ENCODE data around the gene BACH2.

Gene BACH2

GRCh38 chr6:89932245-89932802, 364.3 kb downstream of the BACH2 start:
- Histone ChIP-seq H3K27me3 (ENCODE audit: insufficient read depth, poor library complexity, severe bottlenecking) (no peaks in the 10 kb centered on the region), H3K4me3 (ENCODE audit: severe bottlenecking) (no peak overlapping the region), H3K36me3 (ENCODE audit: low read depth) (no peaks in the 10 kb centered on the region), H3K4me1 (ENCODE audit: insufficient read depth, poor library complexity, severe bottlenecking) (peaks cover 7% of the 10 kb centered on the region), H3K9me3 (ENCODE audit: severe bottlenecking) (no peaks in the 10 kb centered on the region), H3K27ac (ENCODE audit: poor library complexity, severe bottlenecking) (no peak overlapping the region)
- TF ChIP-seq, protein P1, sequence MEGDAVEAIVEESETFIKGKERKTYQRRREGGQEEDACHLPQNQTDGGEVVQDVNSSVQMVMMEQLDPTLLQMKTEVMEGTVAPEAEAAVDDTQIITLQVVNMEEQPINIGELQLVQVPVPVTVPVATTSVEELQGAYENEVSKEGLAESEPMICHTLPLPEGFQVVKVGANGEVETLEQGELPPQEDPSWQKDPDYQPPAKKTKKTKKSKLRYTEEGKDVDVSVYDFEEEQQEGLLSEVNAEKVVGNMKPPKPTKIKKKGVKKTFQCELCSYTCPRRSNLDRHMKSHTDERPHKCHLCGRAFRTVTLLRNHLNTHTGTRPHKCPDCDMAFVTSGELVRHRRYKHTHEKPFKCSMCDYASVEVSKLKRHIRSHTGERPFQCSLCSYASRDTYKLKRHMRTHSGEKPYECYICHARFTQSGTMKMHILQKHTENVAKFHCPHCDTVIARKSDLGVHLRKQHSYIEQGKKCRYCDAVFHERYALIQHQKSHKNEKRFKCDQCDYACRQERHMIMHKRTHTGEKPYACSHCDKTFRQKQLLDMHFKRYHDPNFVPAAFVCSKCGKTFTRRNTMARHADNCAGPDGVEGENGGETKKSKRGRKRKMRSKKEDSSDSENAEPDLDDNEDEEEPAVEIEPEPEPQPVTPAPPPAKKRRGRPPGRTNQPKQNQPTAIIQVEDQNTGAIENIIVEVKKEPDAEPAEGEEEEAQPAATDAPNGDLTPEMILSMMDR (IDR thresholded peaks at IDR 0.05; ENCODE audit: poor library complexity, severe bottlenecking) = no peak
- DNase-seq (ENCODE audit: low spot score) = no peak
- ATAC-seq (ENCODE audit: low read depth) = no peak

GRCh38 chr6:89930789-89931188, 365.9 kb downstream of the BACH2 start:
- Histone ChIP-seq H3K4me1 (ENCODE audit: insufficient read depth, poor library complexity, severe bottlenecking) (peaks cover 11% of the 10 kb centered on the region), H3K4me3 (ENCODE audit: severe bottlenecking) (no peak overlapping the region), H3K27ac (ENCODE audit: poor library complexity, severe bottlenecking) (no peak overlapping the region), H3K27me3 (ENCODE audit: insufficient read depth, poor library complexity, severe bottlenecking) (no peaks in the 10 kb centered on the region), H3K9me3 (ENCODE audit: severe bottlenecking) (no peaks in the 10 kb centered on the region), H3K36me3 (ENCODE audit: low read depth) (no peaks in the 10 kb centered on the region)
- DNase-seq (ENCODE audit: low spot score) (no peak), ATAC-seq (ENCODE audit: low read depth) (no peak)
- TF ChIP-seq, protein P1 (IDR thresholded peaks at IDR 0.05; ENCODE audit: poor library complexity, severe bottlenecking) = no peak

DNA sequence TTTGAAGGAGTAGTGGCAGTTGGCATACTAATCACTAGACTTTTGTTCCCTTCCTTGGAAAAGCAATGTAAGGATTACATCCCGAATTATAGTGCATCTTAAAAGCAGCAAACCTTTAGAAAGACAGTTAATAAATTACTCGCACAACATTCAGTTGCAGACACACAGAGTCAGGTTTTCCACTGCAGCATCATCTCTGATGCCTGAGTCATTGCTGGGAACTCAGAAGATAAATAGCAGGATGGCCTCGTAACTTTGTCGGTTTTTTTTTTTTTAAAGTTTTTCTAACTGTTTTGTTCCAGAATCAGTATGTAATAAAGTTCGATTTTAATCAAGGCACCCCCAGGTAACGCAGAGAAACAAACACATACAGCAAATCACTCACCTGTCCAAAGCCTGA, 368.0 kb downstream of the BACH2 start:
- DNase-seq (ENCODE audit: low spot score) (no peak), ATAC-seq (ENCODE audit: low read depth) (no peak)
- Histone ChIP-seq H3K4me3 (ENCODE audit: severe bottlenecking) (no peak overlapping the region), H3K27ac (ENCODE audit: poor library complexity, severe bottlenecking) (no peak overlapping the region), H3K27me3 (ENCODE audit: insufficient read depth, poor library complexity, severe bottlenecking) (no peaks in the 10 kb centered on the region), H3K36me3 (ENCODE audit: low read depth) (no peaks in the 10 kb centered on the region), H3K4me1 (ENCODE audit: insufficient read depth, poor library complexity, severe bottlenecking) (peaks cover 16% of the 10 kb centered on the region), H3K9me3 (ENCODE audit: severe bottlenecking) (no peaks in the 10 kb centered on the region)
- TF ChIP-seq, protein P1 (IDR thresholded peaks at IDR 0.05; ENCODE audit: poor library complexity, severe bottlenecking) = no peak

- Histone ChIP-seq H3K36me3 (ENCODE audit: low read depth) (no peaks in the 10 kb centered on the region), H3K9me3 (ENCODE audit: severe bottlenecking) (no peaks in the 10 kb centered on the region), H3K27ac (ENCODE audit: poor library complexity, severe bottlenecking) (no peak overlapping the region), H3K4me3 (ENCODE audit: severe bottlenecking) (no peak overlapping the region), H3K4me1 (ENCODE audit: insufficient read depth, poor library complexity, severe bottlenecking) (peaks cover 16% of the 10 kb centered on the region), H3K27me3 (ENCODE audit: insufficient read depth, poor library complexity, severe bottlenecking) (no peaks in the 10 kb centered on the region)
- no peak for DNase-seq (ENCODE audit: low spot score)
- TF ChIP-seq, protein P1 (IDR thresholded peaks at IDR 0.05; ENCODE audit: poor library complexity, severe bottlenecking) = no peak
- ATAC-seq (ENCODE audit: low read depth) = peak; percentile 48; the same call in 1 of the 3 replicates
Observed at GRCh38 chr6:89927791-89928550, 368.7 kb downstream of the BACH2 start.

GRCh38 chr6:89927264-89927663, 369.4 kb downstream of the BACH2 start:
- no peak for DNase-seq (ENCODE audit: low spot score)
- H3K27me3 ChIP-seq (ENCODE audit: insufficient read depth, poor library complexity, severe bottlenecking) = no peaks in the 10 kb centered on the region
- no peaks in the 10 kb centered on the region for H3K9me3 ChIP-seq (ENCODE audit: severe bottlenecking)
- no peaks in the 10 kb centered on the region for H3K36me3 ChIP-seq (ENCODE audit: low read depth)
- TF ChIP-seq, protein P1 (IDR thresholded peaks at IDR 0.05; ENCODE audit: poor library complexity, severe bottlenecking) = no peak
- no peak overlapping the region for H3K4me3 ChIP-seq (ENCODE audit: severe bottlenecking)
- H3K4me1 ChIP-seq (ENCODE audit: insufficient read depth, poor library complexity, severe bottlenecking) = peaks cover 16% of the 10 kb centered on the region
- no peak overlapping the region for H3K27ac ChIP-seq (ENCODE audit: poor library complexity, severe bottlenecking)
- ATAC-seq (ENCODE audit: low read depth) = no peak
